ENCODE measurements around the gene FAM117B.

- TF ChIP-seq MAX (IDR thresholded peaks at IDR 0.05), result no peak
- TF ChIP-seq CEBPB (IDR thresholded peaks at IDR 0.05; ENCODE audit: low read depth), result no peak
- no peak for TF ChIP-seq EZH2 (IDR thresholded peaks at IDR 0.05)
- no peak for TF ChIP-seq CTCF (IDR thresholded peaks at IDR 0.05 in 2 of 3, conservative IDR thresholded peaks at IDR 0.05 in 1 of 3; ENCODE audit: borderline replicate concordance in 1 of 3, insufficient read depth in 1 of 3, low read depth in 2 of 3, low read length in 2 of 3)
- TF ChIP-seq RAD21 (IDR thresholded peaks at IDR 0.05; ENCODE audit: low read depth), result no peak
- TF ChIP-seq POLR2A (IDR thresholded peaks at IDR 0.05; ENCODE audit: borderline replicate concordance, extremely low read depth, insufficient read depth, insufficient read length), result no peak
- no peak for TF ChIP-seq REST (IDR thresholded peaks at IDR 0.05; ENCODE audit: low read depth)
- no peak for TF ChIP-seq ZNF274 (IDR thresholded peaks at IDR 0.05; ENCODE audit: low read depth, low read length)
- TF ChIP-seq ZBTB33 (IDR thresholded peaks at IDR 0.05; ENCODE audit: extremely low read depth, insufficient replicate concordance, low read length), result no peak
- TF ChIP-seq SRF (IDR thresholded peaks at IDR 0.05; ENCODE audit: low read depth), result no peak
- TF ChIP-seq TCF7L2 (IDR thresholded peaks at IDR 0.05; ENCODE audit: borderline replicate concordance, extremely low read depth, insufficient read depth, insufficient read length), result no peak
- TF ChIP-seq CBX3 (IDR thresholded peaks at IDR 0.05; ENCODE audit: low read depth), result no peak
- no peak for TF ChIP-seq ZFX (IDR thresholded peaks at IDR 0.05)
- no peak for TF ChIP-seq ATF3 (IDR thresholded peaks at IDR 0.05)
Observed at GRCh38 chr2:202608142-202608852, 26.5 kb upstream of the FAM117B start.
